ENCODE results near the gene LDLRAD4.

The LDLRAD4 gene

GRCh38 chr18:13184396-13184795 is 34.2 kb upstream of the LDLRAD4 start:
- H3K23ac ChIP-seq (ENCODE audit: low read depth, low read length, poor library complexity) = no peak overlapping the region
- no peak overlapping the region for H2BK5ac ChIP-seq (ENCODE audit: low read length)
- H3K27ac ChIP-seq (replicated peaks; ENCODE audit: low read length) = no peak overlapping the region
- no peak overlapping the region for H2BK120ac ChIP-seq (ENCODE audit: low read depth, low read length)
- no peaks in the 10 kb centered on the region for H3K9me3 ChIP-seq (replicated peaks in 1 of 2; ENCODE audit: control insufficient read depth in 2 of 2, insufficient read depth in 1 of 2, low read depth in 1 of 2, low read length in 2 of 2)
- no peak overlapping the region for H3K14ac ChIP-seq (ENCODE audit: low read length)
- H4K8ac ChIP-seq (ENCODE audit: low read depth, low read length) = no peak overlapping the region
- H3K9ac ChIP-seq (ENCODE audit: low read depth, low read length, poor library complexity) = peak overlapping the region; percentile 60
- peaks cover 0 to 2% of the 10 kb centered on the region in 2 donors for H3K4me1 ChIP-seq (ENCODE audit: control insufficient read depth in 2 of 2, insufficient read depth in 1 of 2, low read depth in 1 of 2, low read length in 2 of 2)
- no peak overlapping the region for H2AK5ac ChIP-seq (ENCODE audit: low read depth, low read length)
- H3K4me3 ChIP-seq (ENCODE audit: low read length in 2 of 2) = no peak overlapping the region
- no peak overlapping the region for H2AFZ ChIP-seq (ENCODE audit: low read length)
- peak overlapping the region; percentile 33 for H2BK15ac ChIP-seq (ENCODE audit: low read length)
- H3K79me1 ChIP-seq (ENCODE audit: low read depth, low read length) = no peaks in the 10 kb centered on the region
- no CpG with 5 or more reads among the region's 9 CpGs for WGBS, 2 donors (ENCODE audit: extremely low coverage in 2 of 2, insufficient read length in 2 of 2, insufficient replicate concordance in 1 of 2)
- DNase-seq (ENCODE audit: low spot score) = no peak
- H3K4ac ChIP-seq (ENCODE audit: low read length) = no peak overlapping the region
- H3K27me3 ChIP-seq (ENCODE audit: control insufficient read depth in 3 of 3, insufficient read depth in 3 of 3, low read depth in 1 of 3, low read length in 3 of 3) = peaks cover 0 to 9% (median 0%) of the 10 kb centered on the region in 3 experiments
- H3K18ac ChIP-seq (ENCODE audit: low read length) = peak overlapping the region; percentile 85
- no peak overlapping the region for H4K91ac ChIP-seq (ENCODE audit: low read depth, low read length, poor library complexity)
- no peak overlapping the region for H2BK12ac ChIP-seq (ENCODE audit: low read length)
- H3K4me2 ChIP-seq (ENCODE audit: insufficient read depth, low read length, poor library complexity, severe bottlenecking) = no peak overlapping the region
- no peaks in the 10 kb centered on the region for H3K36me3 ChIP-seq (replicated peaks in 1 of 2; ENCODE audit: control insufficient read depth in 2 of 2, insufficient read depth in 2 of 2, low read length in 2 of 2)

GRCh38 chr18:13185675-13186198 is 32.8 kb upstream of the LDLRAD4 start:
- peak overlapping the region; percentile 76 for H3K14ac ChIP-seq (ENCODE audit: low read length)
- peak overlapping the region; percentile 35 for H2BK5ac ChIP-seq (ENCODE audit: low read length)
- H2BK12ac ChIP-seq (ENCODE audit: low read length) = no peak overlapping the region
- H3K23ac ChIP-seq (ENCODE audit: low read depth, low read length, poor library complexity) = no peak overlapping the region
- no peak overlapping the region for H2AFZ ChIP-seq (ENCODE audit: low read length)
- H2BK15ac ChIP-seq (ENCODE audit: low read length) = no peak overlapping the region
- H2BK120ac ChIP-seq (ENCODE audit: low read depth, low read length) = no peak overlapping the region
- no peak overlapping the region for H3K27ac ChIP-seq (replicated peaks; ENCODE audit: low read length)
- no peaks in the 10 kb centered on the region for H3K36me3 ChIP-seq (replicated peaks in 1 of 2; ENCODE audit: control insufficient read depth in 2 of 2, insufficient read depth in 2 of 2, low read length in 2 of 2)
- WGBS, 2 donors (ENCODE audit: extremely low coverage in 2 of 2, insufficient read length in 2 of 2, insufficient replicate concordance in 1 of 2) = no CpG with 5 or more reads among the region's 8 CpGs
- H3K9me3 ChIP-seq (replicated peaks in 1 of 2; ENCODE audit: control insufficient read depth in 2 of 2, insufficient read depth in 1 of 2, low read depth in 1 of 2, low read length in 2 of 2) = no peaks in the 10 kb centered on the region
- DNase-seq (ENCODE audit: low spot score) = no peak
- no peaks in the 10 kb centered on the region for H3K79me1 ChIP-seq (ENCODE audit: low read depth, low read length)
- no peaks in the 10 kb centered on the region for H3K4me1 ChIP-seq (ENCODE audit: control insufficient read depth in 2 of 2, insufficient read depth in 1 of 2, low read depth in 1 of 2, low read length in 2 of 2)
- H3K4me2 ChIP-seq (ENCODE audit: insufficient read depth, low read length, poor library complexity, severe bottlenecking) = no peak overlapping the region
- peak overlapping the region; percentile 20 for H3K18ac ChIP-seq (ENCODE audit: low read length)
- H4K91ac ChIP-seq (ENCODE audit: low read depth, low read length, poor library complexity) = no peak overlapping the region
- no peak overlapping the region for H4K8ac ChIP-seq (ENCODE audit: low read depth, low read length)
- H3K4ac ChIP-seq (ENCODE audit: low read length) = no peak overlapping the region
- H3K4me3 ChIP-seq (ENCODE audit: low read length in 2 of 2) = no peak overlapping the region
- no peak overlapping the region for H3K9ac ChIP-seq (ENCODE audit: low read depth, low read length, poor library complexity)
- H3K27me3 ChIP-seq (ENCODE audit: control insufficient read depth in 3 of 3, insufficient read depth in 3 of 3, low read depth in 1 of 3, low read length in 3 of 3) = peaks cover 0 to 9% (median 0%) of the 10 kb centered on the region in 3 experiments
- H2AK5ac ChIP-seq (ENCODE audit: low read depth, low read length) = no peak overlapping the region

GRCh38 chr18:13186687-13187086 is 31.9 kb upstream of the LDLRAD4 start:
- H3K79me1 ChIP-seq (ENCODE audit: low read depth, low read length) = no peaks in the 10 kb centered on the region
- no peak for DNase-seq (ENCODE audit: low spot score)
- no peaks in the 10 kb centered on the region for H3K36me3 ChIP-seq (replicated peaks in 1 of 2; ENCODE audit: control insufficient read depth in 2 of 2, insufficient read depth in 2 of 2, low read length in 2 of 2)
- H3K9ac ChIP-seq (ENCODE audit: low read depth, low read length, poor library complexity) = no peak overlapping the region
- no peaks in the 10 kb centered on the region for H3K4me1 ChIP-seq (ENCODE audit: control insufficient read depth in 2 of 2, insufficient read depth in 1 of 2, low read depth in 1 of 2, low read length in 2 of 2)
- no peak overlapping the region for H2BK15ac ChIP-seq (ENCODE audit: low read length)
- no CpG with 5 or more reads among the region's 6 CpGs for WGBS, 2 donors (ENCODE audit: extremely low coverage in 2 of 2, insufficient read length in 2 of 2, insufficient replicate concordance in 1 of 2)
- H3K4ac ChIP-seq (ENCODE audit: low read length) = no peak overlapping the region
- H2BK5ac ChIP-seq (ENCODE audit: low read length) = no peak overlapping the region
- H4K8ac ChIP-seq (ENCODE audit: low read depth, low read length) = no peak overlapping the region
- H4K91ac ChIP-seq (ENCODE audit: low read depth, low read length, poor library complexity) = no peak overlapping the region
- no peak overlapping the region for H3K23ac ChIP-seq (ENCODE audit: low read depth, low read length, poor library complexity)
- H3K4me3 ChIP-seq (ENCODE audit: low read length in 2 of 2) = no peak overlapping the region
- H3K4me2 ChIP-seq (ENCODE audit: insufficient read depth, low read length, poor library complexity, severe bottlenecking) = no peak overlapping the region
- no peaks in the 10 kb centered on the region for H3K9me3 ChIP-seq (replicated peaks in 1 of 2; ENCODE audit: control insufficient read depth in 2 of 2, insufficient read depth in 1 of 2, low read depth in 1 of 2, low read length in 2 of 2)
- H2AFZ ChIP-seq (ENCODE audit: low read length) = no peak overlapping the region
- H2BK120ac ChIP-seq (ENCODE audit: low read depth, low read length) = no peak overlapping the region
- no peak overlapping the region for H3K27ac ChIP-seq (replicated peaks; ENCODE audit: low read length)
- no peak overlapping the region for H2AK5ac ChIP-seq (ENCODE audit: low read depth, low read length)
- H3K27me3 ChIP-seq (ENCODE audit: control insufficient read depth in 3 of 3, insufficient read depth in 3 of 3, low read depth in 1 of 3, low read length in 3 of 3) = peaks cover 0 to 9% (median 0%) of the 10 kb centered on the region in 3 experiments
- H3K18ac ChIP-seq (ENCODE audit: low read length) = no peak overlapping the region
- no peak overlapping the region for H2BK12ac ChIP-seq (ENCODE audit: low read length)
- peak overlapping the region; percentile 76 for H3K14ac ChIP-seq (ENCODE audit: low read length)

- Histone ChIP-seq H4K8ac (ENCODE audit: low read depth, low read length) (no peak overlapping the region), H3K4me3 (ENCODE audit: low read length in 2 of 2) (no peak overlapping the region), H3K27me3 (ENCODE audit: control insufficient read depth in 3 of 3, insufficient read depth in 3 of 3, low read depth in 1 of 3, low read length in 3 of 3) (peaks cover 0 to 9% (median 0%) of the 10 kb centered on the region in 3 experiments), H2AK5ac (ENCODE audit: low read depth, low read length) (no peak overlapping the region), H3K27ac (replicated peaks; ENCODE audit: low read length) (no peak overlapping the region), H3K36me3 (replicated peaks in 1 of 2; ENCODE audit: control insufficient read depth in 2 of 2, insufficient read depth in 2 of 2, low read length in 2 of 2) (no peaks in the 10 kb centered on the region), H2BK15ac (ENCODE audit: low read length) (no peak overlapping the region), H3K9me3 (replicated peaks in 1 of 2; ENCODE audit: control insufficient read depth in 2 of 2, insufficient read depth in 1 of 2, low read depth in 1 of 2, low read length in 2 of 2) (no peaks in the 10 kb centered on the region), H2BK12ac (ENCODE audit: low read length) (no peak overlapping the region), H3K23ac (ENCODE audit: low read depth, low read length, poor library complexity) (no peak overlapping the region), H3K18ac (ENCODE audit: low read length) (no peak overlapping the region), H3K14ac (ENCODE audit: low read length) (no peak overlapping the region), H3K4me1 (ENCODE audit: control insufficient read depth in 2 of 2, insufficient read depth in 1 of 2, low read depth in 1 of 2, low read length in 2 of 2) (no peaks in the 10 kb centered on the region), H2AFZ (ENCODE audit: low read length) (no peak overlapping the region), H2BK120ac (ENCODE audit: low read depth, low read length) (no peak overlapping the region), H2BK5ac (ENCODE audit: low read length) (no peak overlapping the region), H3K4me2 (ENCODE audit: insufficient read depth, low read length, poor library complexity, severe bottlenecking) (no peak overlapping the region), H3K9ac (ENCODE audit: low read depth, low read length, poor library complexity) (no peak overlapping the region), H3K4ac (ENCODE audit: low read length) (no peak overlapping the region), H3K79me1 (ENCODE audit: low read depth, low read length) (no peaks in the 10 kb centered on the region), H4K91ac (ENCODE audit: low read depth, low read length, poor library complexity) (no peak overlapping the region)
- no CpG with 5 or more reads among the region's 4 CpGs for WGBS, 2 donors (ENCODE audit: extremely low coverage in 2 of 2, insufficient read length in 2 of 2, insufficient replicate concordance in 1 of 2)
- no peak for DNase-seq (ENCODE audit: low spot score)
These were observed 31.1 kb upstream of the LDLRAD4 start for GRCh38 chr18:13187498-13187897.
